Spinal cord (tissue), 10 donors: ENCODE data around the gene JAKMIP2. TPM values are rescaled to one million over a fixed set of nuclear protein-coding genes. Genes with fewer than 3 reads are reported as not detected.

Experiments used
- DNase-seq, 6 donors: peaks; one replicate each; pipeline versions ENCODE4 v3.0.0 to v3.0.0-alpha.2; 2013 to 2015; ENCODE audit warnings: low spot score in 6 of 6, low read depth in 4 of 6
- H3K27ac ChIP-seq: one replicate; pipeline ENCODE4 v1.5.1; 2013; ENCODE audit warnings: low read depth, low read length, control low read depth
- H3K27me3 ChIP-seq: one replicate; pipeline ENCODE4 v1.6.1; 2013; ENCODE audit warnings: low read length; ENCODE audit not compliant: control insufficient read depth, insufficient read depth
- H3K36me3 ChIP-seq: one replicate; pipeline ENCODE4 v1.6.1; 2013; ENCODE audit warnings: low read length; ENCODE audit not compliant: control insufficient read depth, insufficient read depth
- H3K4me1 ChIP-seq: one replicate; pipeline ENCODE4 v1.6.1; 2013; ENCODE audit warnings: low read length; ENCODE audit not compliant: control insufficient read depth, insufficient read depth
- H3K4me3 ChIP-seq: one replicate; pipeline ENCODE4 v1.5.1; 2013; ENCODE audit warnings: low read depth, low read length, control low read depth
- H3K9me3 ChIP-seq: one replicate; pipeline ENCODE4 v1.6.1; 2013; ENCODE audit warnings: low read length; ENCODE audit not compliant: control insufficient read depth, insufficient read depth
- WGBS: methylation state at CpG from one replicate; pipeline ENCODE4 v1.1.5; 2013; ENCODE audit warnings: missing lambda C conversion rate; ENCODE audit not compliant: insufficient coverage; 5-methylcytosine and 5-hydroxymethylcytosine counted together
- polyA plus RNA-seq, 2 donors: library from polyadenylated mRNA; unstranded; fragments of 120-200 nt; gene quantifications; one replicate each; pipeline ENCODE4 v1.2.1, GENCODE V29; 2013; ENCODE audit not compliant: insufficient read length in 2 of 2
- total RNA-seq, 2 donors: library from RNA; depleted of rRNA in 1 of 2; stranded (reverse); fragments of 120-200 nt in 1 of 2; fragments of >200 nt in 1 of 2; gene quantifications; one replicate each; pipeline versions ENCODE4 v1.2.3 to v1.2.4, GENCODE V29; 2013 to 2014
- donor health status: healthy.

The JAKMIP2 gene
- total and polyA plus RNA-seq, 4 donors, result 31.0 to 45.7 (median 32.2) TPM

DNA sequence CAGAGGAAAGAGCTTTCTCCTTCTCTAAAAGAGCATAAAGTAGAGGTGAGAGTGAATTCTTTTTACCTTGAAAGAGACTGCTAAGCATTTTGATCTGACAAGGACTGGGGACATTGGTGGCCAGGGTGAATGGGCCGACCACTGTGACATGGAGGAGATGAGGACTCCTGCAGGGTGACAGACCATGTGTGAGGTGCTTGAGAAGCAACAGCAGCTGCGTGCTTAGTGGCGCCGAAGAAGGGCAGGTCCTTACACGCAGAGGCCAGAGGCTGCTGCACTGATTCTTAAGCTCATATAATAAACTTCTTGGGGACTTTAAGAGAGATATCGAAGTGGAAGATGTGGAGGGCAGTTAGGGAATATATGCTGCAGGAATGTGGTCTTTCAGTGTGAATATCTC is 8.7 kb upstream of the JAKMIP2 start:
- Histone ChIP-seq H3K36me3 (no peaks in the 10 kb centered on the region), H3K27ac (no peak overlapping the region), H3K27me3 (no peaks in the 10 kb centered on the region), H3K4me1 (no peaks in the 10 kb centered on the region), H3K9me3 (no peaks in the 10 kb centered on the region), H3K4me3 (no peak overlapping the region)
- no peak for DNase-seq
- WGBS, result 100% methylated on average over 4 of the region's 6 CpGs

DNA sequence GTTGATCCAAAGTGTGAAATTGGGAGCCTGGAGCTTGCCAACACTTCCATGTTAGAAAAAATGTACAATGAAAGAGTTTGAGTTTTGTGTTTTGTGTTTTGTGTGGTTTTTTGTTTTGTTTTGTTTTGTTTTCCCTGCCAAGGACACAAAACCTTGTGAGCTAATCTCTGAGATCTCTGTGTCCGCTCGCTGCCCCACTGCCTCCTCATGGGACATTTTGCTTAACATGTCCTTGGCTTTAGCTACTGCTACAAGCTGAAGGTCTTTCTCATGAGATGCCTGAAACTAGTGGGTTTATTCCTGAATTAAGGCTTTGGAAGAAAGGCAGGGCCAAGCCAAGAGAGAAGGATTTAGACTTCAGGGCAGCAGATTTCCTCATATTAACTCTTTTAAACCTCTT is 7.3 kb upstream of the JAKMIP2 start:
- Histone ChIP-seq H3K27me3 (no peaks in the 10 kb centered on the region), H3K27ac (no peak overlapping the region), H3K4me1 (no peaks in the 10 kb centered on the region), H3K36me3 (no peaks in the 10 kb centered on the region), H3K4me3 (no peak overlapping the region), H3K9me3 (no peaks in the 10 kb centered on the region)
- no peak for DNase-seq
- WGBS, result no CpG with 5 or more reads among the region's 2 CpGs

DNA sequence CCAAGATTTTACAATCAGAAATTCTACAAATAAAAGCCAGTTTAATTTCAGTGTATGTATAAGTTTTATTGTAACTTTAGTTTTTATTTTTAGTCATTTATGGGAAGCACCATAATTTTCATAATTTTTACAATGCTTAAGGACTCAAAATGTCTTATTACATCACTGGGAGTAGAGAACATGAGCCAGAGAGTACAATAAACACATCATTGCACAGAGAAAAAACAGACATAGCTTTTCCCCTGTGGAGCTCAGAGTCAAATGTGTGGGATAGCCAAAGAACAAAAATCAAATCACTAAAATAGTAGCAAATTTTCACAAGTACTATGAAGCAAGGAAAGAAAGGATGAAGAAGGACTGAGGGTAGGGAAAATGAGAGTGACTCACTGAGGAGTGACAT is 5.5 kb upstream of the JAKMIP2 start:
- H3K4me1 ChIP-seq, result no peaks in the 10 kb centered on the region
- no peak overlapping the region for H3K27ac ChIP-seq
- no peak overlapping the region for H3K4me3 ChIP-seq
- no peaks in the 10 kb centered on the region for H3K36me3 ChIP-seq
- no peak for DNase-seq
- no peaks in the 10 kb centered on the region for H3K27me3 ChIP-seq
- no peaks in the 10 kb centered on the region for H3K9me3 ChIP-seq

DNA sequence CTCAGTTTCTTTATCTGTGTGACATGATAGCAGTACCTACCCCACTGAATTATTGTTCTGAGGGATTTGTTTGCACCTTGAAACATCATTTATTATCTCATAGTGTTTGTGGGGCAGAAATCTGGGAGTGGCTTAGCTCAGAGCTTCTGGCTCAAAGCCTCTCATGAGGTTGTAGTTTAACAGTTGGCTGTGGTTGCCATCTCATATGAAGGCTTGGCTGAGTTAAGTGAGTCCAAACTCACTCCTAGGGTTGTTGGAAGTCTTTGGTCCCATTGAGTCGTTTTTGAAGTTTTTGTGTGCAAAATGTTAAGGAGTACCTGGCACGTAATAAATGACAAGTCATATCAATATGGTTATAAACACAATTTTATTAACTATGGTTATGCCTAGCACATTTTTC is 3.6 kb upstream of the JAKMIP2 start:
- H3K36me3 ChIP-seq, result no peaks in the 10 kb centered on the region
- no peaks in the 10 kb centered on the region for H3K4me1 ChIP-seq
- H3K27me3 ChIP-seq, result no peaks in the 10 kb centered on the region
- WGBS, result no CpG with 5 or more reads among the region's 2 CpGs
- no peak overlapping the region for H3K27ac ChIP-seq
- H3K9me3 ChIP-seq, result no peaks in the 10 kb centered on the region
- no peak overlapping the region for H3K4me3 ChIP-seq
- no peak for DNase-seq

DNA sequence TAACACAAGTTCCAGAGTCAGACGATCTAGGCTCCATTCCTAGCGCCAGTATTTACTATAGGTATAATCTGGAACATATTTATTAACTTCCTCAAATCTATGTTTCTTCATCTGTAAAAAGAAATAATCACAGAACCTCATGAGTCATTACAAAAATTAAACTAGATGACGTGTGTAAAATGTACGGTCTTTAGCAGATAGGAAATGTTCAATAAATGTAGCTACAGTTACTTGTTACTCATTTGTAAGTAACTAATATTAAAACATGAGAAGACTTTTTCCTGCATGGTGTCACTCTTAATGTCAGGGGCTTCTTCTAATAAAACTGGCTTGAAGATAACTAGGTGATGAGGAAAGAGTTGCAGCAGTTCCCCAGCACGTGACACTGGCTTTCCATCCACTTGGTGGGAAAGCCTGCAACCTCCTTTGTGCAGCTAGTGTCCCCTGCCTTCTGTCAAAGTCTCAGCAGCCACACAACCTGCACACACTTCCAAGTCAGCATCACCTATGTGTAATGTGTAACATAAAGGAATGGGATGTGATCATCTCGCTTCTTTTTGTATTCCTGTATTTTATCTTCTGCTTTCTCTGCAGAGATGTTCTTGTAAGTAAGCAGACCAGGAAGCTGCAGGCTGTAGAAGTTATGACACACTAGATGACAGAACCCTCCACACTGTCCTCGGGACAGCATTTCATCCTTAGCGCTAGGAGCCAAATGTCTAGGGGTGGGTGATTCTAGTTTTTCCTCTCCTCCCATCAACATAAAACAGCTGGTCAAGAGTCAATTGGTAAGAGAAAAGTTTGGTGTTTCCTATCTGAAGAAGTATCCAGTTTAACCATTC is 1.8 kb upstream of the JAKMIP2 start:
- no CpG with 5 or more reads among the region's 8 CpGs for WGBS
- H3K4me1 ChIP-seq, result no peaks in the 10 kb centered on the region
- H3K27ac ChIP-seq, result no peak overlapping the region
- no peak for DNase-seq
- no peaks in the 10 kb centered on the region for H3K36me3 ChIP-seq
- H3K27me3 ChIP-seq, result no peaks in the 10 kb centered on the region
- H3K9me3 ChIP-seq, result no peaks in the 10 kb centered on the region
- H3K4me3 ChIP-seq, result no peak overlapping the region

DNA sequence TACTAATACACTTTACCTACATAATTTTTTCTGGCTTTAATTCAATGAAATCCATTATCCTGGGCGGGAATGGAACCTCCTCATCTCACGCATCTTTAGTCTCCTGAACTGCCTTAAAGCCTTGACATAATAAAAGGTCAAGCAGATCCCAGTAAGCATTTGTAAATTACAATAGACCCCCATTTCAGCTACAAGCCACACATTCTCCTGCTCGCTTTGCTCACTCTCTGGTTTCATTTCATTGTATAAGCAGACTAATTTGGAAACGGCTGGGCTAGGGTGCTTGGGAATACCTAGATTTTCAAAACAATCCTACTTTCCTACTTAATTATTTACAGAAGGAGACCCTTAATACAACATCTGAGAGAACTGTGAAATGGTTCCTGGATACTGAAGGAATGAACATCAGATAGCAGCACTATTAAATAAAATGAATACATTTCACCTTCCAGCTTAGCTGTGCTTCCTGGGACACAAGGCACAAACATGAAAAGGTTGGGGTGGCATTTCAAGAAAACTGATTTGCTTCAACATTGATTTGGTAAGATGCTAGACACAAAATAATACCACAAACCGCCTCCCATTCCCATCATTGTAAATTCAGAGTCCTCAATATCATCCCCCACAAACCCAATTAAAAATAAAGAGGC is 1.5 kb downstream of the JAKMIP2 start:
- no peaks in the 10 kb centered on the region for H3K4me1 ChIP-seq
- H3K36me3 ChIP-seq, result no peaks in the 10 kb centered on the region
- peak overlapping the region; percentile 93 for H3K4me3 ChIP-seq
- peak in 2 of 6 donors; percentile 38 to 74 for DNase-seq
- H3K27ac ChIP-seq, result peak overlapping the region; percentile 97
- 0% methylated on average over 1 of the region's 5 CpGs for WGBS
- H3K27me3 ChIP-seq, result no peaks in the 10 kb centered on the region
- H3K9me3 ChIP-seq, result no peaks in the 10 kb centered on the region

DNA sequence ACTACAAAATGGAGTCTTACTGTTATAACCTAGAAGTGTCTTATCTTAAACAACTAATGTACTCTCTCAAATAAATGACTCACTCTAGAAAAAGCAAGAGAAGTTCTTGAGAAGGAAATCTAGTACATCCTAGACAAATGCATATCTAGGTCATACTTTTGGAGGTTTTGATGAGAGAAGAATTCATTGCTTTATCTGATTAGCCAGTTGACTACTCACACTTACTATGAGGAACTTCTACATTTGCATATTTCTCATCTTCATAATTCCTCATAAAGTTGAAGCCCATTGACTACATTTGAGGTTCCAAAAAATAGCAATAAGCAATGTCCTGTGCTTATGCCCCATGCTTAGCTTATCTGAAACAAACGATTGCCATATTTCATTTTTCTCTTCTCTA is 2.8 kb downstream of the JAKMIP2 start:
- Histone ChIP-seq H3K36me3 (no peaks in the 10 kb centered on the region), H3K27me3 (no peaks in the 10 kb centered on the region), H3K4me1 (no peaks in the 10 kb centered on the region), H3K4me3 (peak overlapping the region; percentile 93), H3K9me3 (no peaks in the 10 kb centered on the region), H3K27ac (peak overlapping the region; percentile 97)
- 56% methylated on average over 1 of the region's 1 CpG for WGBS
- DNase-seq, result no peak

DNA sequence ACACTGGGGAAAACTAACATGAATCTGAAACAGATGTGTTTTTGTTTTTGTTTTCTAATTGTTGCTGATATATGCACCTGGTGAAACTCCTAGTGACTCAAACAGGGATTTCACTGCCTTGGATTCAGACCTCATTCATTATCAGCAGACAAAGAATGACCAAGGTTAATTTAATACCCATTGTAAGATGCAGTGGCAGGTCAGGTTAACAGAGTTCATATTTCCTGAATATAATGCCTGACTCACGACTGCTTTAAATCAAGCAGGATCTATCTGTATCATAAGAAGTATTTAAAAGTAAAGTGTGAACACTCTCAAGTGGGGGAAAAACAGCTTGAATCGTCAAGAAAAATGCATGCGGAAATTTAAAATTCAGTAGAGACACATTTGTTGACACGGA is 5.5 kb downstream of the JAKMIP2 start:
- no peak overlapping the region for H3K27ac ChIP-seq

DNA sequence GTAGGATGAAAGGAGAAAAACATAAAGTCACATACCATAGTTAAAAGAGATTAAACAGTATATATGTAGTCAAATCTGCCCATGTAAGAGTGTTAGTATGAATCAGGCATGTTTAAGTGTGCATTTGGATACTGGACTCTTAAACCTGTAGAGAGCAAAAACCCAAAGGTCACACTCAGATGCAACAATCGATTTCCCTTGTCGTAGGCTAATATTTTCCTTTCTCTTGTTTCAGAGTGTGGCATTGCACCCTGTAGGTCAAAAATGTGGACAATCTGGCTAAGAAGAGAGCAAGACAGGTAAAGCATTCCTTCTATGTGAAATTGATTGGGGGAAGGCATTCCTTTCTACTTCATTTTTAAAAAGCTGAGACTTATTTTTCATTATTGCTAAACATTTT is 8.9 kb downstream of the JAKMIP2 start:
- no peaks in the 10 kb centered on the region for H3K27me3 ChIP-seq
- no peak overlapping the region for H3K27ac ChIP-seq
- WGBS, result no CpG with 5 or more reads among the region's 2 CpGs
- no peaks in the 10 kb centered on the region for H3K4me1 ChIP-seq
- H3K9me3 ChIP-seq, result no peaks in the 10 kb centered on the region
- no peaks in the 10 kb centered on the region for H3K36me3 ChIP-seq
- H3K4me3 ChIP-seq, result no peak overlapping the region
- DNase-seq, result no peak

More for the DNA sequence above, 5.5 kb downstream of the JAKMIP2 start:
- H3K9me3 ChIP-seq, result no peaks in the 10 kb centered on the region
- DNase-seq, result no peak
- H3K27me3 ChIP-seq, result no peaks in the 10 kb centered on the region
- H3K4me1 ChIP-seq, result no peaks in the 10 kb centered on the region
- no peaks in the 10 kb centered on the region for H3K36me3 ChIP-seq
- no CpG with 5 or more reads among the region's 4 CpGs for WGBS
- no peak overlapping the region for H3K4me3 ChIP-seq

DNA sequence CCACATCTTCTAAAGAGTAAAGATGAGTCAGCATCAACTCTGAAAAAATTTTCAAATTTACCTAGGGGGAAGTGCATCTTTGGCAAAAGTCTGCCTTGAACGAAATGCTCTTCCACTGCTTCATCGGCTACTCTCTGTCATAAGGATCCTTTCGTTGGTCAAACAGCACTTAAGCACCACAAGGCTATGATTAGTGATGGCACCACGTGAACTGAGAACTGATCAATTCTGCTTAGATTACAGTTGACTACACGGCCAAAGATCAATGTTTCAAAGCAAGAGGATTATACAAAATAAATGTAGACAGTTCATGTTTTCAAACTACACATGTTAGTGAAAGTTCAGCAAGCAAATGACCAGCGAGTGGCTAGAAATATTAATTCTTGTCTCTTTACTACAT is 9.4 kb downstream of the JAKMIP2 start:
- Histone ChIP-seq H3K4me1 (no peaks in the 10 kb centered on the region), H3K27me3 (no peaks in the 10 kb centered on the region), H3K36me3 (no peaks in the 10 kb centered on the region), H3K9me3 (no peaks in the 10 kb centered on the region), H3K4me3 (no peak overlapping the region), H3K27ac (no peak overlapping the region)
- DNase-seq, result no peak
- 50% methylated on average over 1 of the region's 6 CpGs for WGBS
